HTERT RPE-1 (cell line): Measurements from ENCODE around the gene CCDC69.
"Not testable (repeated sequence)": the region's sequence is repeated elsewhere in the genome, so short reads cannot be mapped to it uniquely, and the experiment has no call there.

Experiments used
- in situ Hi-C: fragments of 300-500 bp; cut with MboI; formaldehyde crosslinking; loops from 4 replicates; pipeline ENCODE4 v1.14.3; 2020; ENCODE audit warnings: low sequenced_read_pairs

CCDC69 gene

DNA sequence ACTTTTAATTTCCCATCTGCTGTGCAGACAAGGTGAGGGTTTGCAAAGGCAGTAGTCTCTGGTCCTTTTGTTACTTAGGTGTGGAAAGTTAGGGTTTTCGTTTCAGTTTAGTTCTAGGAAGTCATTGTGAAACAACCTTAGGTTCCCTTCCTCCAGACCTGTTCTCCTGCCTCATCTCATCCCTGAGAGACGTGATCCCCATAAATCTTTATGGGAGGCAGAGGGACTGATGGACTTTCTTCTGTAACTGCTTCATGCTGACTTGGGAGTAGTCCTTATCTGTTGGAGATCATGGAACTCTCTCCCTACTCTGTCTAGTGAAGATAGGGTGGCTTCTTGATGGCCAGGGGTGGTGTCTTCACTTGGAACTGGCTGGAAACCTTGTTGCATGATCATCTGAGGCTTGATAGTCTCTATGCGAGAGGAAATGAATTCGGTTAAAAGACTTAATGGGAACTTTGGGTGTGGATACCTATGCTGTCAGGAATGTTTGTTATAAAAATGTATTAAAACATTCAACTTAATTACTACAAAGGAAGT lies 21.9 kb upstream of the CCDC69 start:
- in situ Hi-C loops, result no loop called here

GRCh38 chr5:151244206-151244605 lies 20.3 kb upstream of the CCDC69 start:
- in situ Hi-C loops, result no loop called here

DNA sequence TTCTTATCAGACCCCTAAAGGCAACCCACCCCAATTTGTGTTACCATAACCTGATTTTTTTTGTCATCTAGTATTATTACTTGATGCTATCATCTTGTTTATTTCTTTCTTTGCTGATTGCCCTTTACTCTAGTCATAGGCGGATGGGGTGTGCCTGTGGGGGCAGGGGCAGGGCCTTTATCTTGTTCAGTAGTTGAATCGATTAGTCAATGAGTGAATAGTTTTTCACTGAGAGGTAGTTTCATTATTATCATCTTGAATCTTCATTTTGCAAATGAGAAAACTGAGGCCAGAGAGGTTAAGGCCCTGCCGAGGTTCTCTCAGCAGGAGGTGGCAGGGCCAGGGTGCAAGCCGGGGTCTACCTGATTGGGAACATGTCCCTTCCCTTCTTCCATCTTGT lies 19.7 kb upstream of the CCDC69 start:
- in situ Hi-C loops, result no loop called here

DNA sequence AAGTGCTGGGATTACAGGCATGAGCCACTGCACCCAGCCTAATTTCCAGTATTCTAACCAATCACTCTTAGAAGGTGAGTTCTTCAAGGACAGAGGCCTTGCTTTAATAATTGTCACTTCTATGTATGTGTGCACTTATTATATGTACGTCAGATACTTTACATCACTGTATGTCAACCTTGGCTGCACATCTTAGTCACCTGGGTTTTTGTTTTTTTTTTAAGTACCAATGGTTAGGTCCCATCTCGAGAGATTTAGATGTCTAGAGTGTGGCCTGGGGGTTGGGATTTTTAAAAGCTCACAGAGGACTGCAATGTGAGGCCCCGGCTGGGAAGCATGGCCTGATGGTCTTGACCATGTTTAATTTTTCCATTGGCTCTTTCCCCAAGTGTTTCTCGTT lies 19.2 kb upstream of the CCDC69 start:
- in situ Hi-C loops, result no loop called here

GRCh38 chr5:151240924-151241635 lies 17.2 kb upstream of the CCDC69 start:
- in situ Hi-C loops, result no loop called here

DNA sequence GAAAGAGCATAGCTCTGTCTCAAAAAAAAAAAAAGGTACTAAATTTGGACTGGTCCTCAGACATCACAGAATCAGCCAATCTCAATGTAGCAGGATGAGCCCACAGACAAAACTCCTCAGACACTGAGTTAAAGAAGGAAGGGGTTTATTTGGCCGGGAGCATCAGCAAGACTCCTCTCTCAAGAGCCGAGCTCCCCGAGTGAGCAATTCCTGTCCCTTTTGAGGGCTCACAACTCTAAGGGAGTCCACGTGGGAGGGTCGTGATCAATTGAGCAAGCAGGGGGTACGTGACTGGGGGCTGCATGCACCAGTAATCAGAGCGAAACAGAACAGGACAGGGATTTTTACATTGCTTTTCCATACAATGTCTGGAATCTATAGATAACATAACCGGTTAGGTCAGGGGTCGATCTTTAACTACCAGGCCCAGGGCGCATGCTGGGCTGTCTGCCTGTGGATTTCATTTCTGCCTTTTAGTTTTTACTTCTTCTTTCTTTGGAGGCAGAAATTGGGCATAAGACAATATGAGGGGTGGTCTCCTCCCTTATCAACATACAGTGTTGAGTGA lies 16.5 kb upstream of the CCDC69 start:
- in situ Hi-C loops, result not testable (repeated sequence)

GRCh38 chr5:151239237-151239861 lies 15.5 kb upstream of the CCDC69 start:
- in situ Hi-C loops, result no loop called here

- in situ Hi-C loops, result no loop called here
Measured at GRCh38 chr5:151238303-151238741, 14.4 kb upstream of the CCDC69 start.

GRCh38 chr5:151237685-151238084 lies 13.8 kb upstream of the CCDC69 start:
- in situ Hi-C loops, result no loop called here

DNA sequence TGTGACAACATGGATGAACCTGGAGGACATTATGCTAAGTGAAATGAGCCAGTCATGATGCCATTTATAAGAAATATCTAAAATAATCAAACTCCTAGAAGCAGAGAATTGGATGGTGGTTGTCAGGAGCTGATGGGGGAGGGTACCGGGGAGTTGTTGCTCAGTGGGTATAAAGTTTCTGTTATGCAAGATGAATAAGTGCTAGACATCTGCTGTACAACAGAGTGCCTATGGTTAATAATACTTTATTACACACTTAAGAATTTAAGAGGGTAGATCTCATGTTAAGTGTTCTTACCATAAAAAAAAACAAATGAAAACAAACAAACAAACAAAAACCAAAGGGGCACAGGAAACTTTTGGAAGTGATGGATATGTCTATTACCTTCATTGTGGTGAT lies 13.0 kb upstream of the CCDC69 start:
- in situ Hi-C loops, result no loop called here

DNA sequence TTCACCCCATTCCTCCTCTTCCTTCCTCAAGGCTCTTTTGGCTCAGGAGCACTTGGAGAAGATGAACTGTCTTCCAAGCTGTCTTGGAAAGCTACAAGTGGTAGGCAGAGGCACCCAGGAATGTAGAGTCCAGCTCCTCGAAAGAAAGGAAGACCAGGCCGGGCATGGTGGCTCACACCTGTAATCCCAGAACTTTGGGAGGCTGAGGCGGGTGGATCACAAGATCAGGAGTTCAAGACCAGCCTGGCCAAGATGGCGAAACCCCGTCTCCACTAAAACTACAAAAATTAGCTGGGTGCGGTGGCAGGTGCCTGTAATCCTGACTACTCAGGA lies 11.3 kb upstream of the CCDC69 start:
- in situ Hi-C loops, result not testable (repeated sequence)

DNA sequence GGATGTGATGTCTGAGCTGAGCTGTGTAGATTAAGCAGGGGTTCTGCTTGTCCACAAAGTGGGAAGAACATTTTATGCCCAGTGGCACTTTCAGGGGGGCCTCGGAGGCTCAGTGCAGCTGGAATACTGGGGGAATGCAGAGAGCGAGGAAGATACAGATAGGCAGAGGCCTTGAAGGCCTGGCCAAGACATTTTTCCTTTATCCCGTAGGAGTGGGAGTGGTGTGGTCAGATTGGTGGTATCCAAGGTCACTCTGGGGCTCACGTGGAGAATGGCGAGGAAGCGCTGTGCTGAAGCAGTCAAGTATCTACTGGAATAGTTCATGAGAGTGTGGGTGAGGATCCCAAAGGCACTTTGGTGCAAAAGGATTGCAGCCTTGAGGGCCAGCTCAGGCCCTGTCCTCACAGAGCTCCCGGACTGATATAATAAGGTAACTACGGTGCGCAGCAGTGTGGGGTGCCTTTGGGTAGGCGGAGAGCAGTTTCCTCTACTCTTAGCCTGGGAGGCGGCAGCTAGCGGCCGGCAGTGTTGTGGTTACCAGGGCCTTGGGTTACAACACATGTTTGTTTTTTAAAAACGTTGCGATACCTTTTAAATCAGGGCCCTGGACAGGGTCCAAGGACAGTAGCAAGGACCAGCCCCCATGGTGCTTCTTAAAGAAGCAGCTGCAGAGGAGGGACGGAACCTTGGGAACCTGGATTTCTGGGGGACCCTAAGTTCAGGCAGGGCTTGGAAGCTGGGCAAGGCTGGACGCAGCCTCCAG lies 10.8 kb upstream of the CCDC69 start:
- in situ Hi-C loops, result no loop called here

DNA sequence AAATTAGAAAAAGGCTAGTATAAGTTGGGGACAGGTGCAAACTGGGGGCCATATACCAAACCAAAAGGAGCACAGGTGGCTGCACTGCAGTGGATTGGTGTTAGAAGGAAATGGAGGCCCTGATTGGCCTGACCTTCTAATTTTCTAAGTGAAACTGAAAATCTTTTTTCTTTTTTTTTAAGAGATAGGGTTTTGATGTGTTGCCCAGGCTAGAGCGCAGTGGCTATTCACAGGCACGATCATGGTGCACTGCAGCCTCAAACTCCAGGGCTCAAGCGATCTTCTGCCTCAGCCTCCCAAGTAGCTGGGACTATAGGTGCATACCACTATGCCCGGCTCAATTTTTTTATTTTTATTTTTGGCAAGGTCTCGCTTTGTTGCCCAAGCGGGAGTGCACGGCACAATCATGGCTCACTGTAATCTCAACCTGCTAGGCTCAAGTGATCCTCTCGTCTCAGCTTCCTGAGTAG lies 9.8 kb upstream of the CCDC69 start:
- in situ Hi-C loops, result no loop called here

- in situ Hi-C loops, result no loop called here
Measured at GRCh38 chr5:151231359-151231758, 7.5 kb upstream of the CCDC69 start.

GRCh38 chr5:151230048-151230680 lies 6.3 kb upstream of the CCDC69 start:
- in situ Hi-C loops, result no loop called here

DNA sequence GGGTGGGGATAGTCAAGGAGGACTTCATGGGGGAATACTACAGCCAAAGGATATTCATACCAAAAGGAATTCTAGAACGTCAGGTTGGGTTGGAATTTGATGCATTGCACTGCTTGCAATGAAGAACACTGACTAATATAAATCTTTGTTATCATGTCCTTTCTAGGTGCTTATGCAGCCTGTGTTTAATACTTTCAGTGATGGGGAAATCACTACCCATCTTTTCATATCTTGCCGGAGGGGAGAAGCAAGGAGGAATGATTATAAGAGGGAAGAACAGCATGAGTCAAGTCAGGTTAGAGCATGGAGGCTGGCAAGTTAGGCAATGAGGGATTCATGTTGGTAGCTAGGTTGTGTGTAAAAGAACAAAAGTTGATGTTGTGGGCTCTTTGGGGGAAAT lies 5.1 kb upstream of the CCDC69 start:
- in situ Hi-C loops, result no loop called here

DNA sequence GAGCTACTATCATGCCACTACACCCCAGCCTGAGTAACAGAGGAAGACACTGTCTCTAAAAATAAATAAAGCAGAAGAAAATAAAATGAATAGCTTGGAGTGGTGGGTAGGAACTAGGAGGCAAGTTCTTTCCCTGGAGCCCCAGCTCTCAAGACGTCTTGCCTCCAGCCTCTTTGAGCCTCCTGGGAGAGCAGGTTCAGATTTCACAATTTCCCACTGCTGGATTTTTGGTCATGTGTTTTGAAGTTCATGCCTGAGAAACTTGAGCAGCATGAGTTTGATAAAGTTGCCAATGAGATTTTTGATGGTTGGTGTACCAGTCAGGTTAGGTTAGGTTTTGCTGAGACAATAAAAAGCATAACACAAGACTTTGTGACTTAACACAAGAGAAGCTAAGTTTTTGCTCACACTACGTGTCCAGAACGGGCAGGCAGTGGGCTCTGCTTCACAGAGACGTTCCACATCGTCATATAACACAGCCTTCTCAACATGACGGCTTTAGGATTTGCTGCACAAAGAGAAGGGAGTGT lies 4.1 kb upstream of the CCDC69 start:
- in situ Hi-C loops, result no loop called here

- in situ Hi-C loops, result no loop called here
Measured at GRCh38 chr5:151225475-151225874, 1.6 kb upstream of the CCDC69 start.

DNA sequence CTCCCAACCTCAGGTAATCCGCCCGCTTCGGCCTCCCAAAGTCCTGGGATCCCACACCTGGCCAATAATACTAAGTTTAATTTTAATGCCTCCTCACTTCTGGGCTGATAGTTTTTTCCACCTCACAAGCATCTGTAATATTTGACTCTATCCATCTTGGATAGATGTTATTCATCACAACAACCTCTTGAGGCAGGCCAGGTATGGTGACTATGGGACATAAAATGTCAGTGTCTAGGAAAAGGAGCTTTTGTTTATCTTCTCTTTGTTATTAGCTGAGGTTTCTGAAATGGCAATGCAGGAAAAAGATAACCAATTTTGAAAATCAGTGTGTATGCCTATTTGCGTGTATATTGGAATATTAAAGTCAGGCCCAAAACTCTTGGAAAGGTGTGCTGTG lies 1.2 kb upstream of the CCDC69 start:
- in situ Hi-C loops, result no loop called here

- in situ Hi-C loops, result no loop called here
Measured at GRCh38 chr5:151224372-151224771, 480 bp upstream of the CCDC69 start.
